ENCODE data around the gene SAMD5.

The SAMD5 gene

GRCh38 chr6:147548921-147549475, 40.5 kb downstream of the SAMD5 start:
- H3K4me1 ChIP-seq (ENCODE audit: control insufficient read depth, insufficient read depth, low read length, poor library complexity, severe bottlenecking) = peaks cover 13% of the 10 kb centered on the region
- no peaks in the 10 kb centered on the region for H3K9me3 ChIP-seq (ENCODE audit: control insufficient read depth, low read length)
- H3K4me3 ChIP-seq (ENCODE audit: extremely low read depth, insufficient read depth, low read length, poor library complexity, severe bottlenecking) = no peak overlapping the region
- no peak overlapping the region for H3K27ac ChIP-seq (ENCODE audit: low read depth, low read length, severe bottlenecking)
- H3K36me3 ChIP-seq (ENCODE audit: control insufficient read depth, insufficient read depth, low read length) = no peaks in the 10 kb centered on the region
- 93 to 96% methylated on average over 3 of the region's 3 CpGs for WGBS, 2 experiments (ENCODE audit: insufficient coverage in 2 of 2)

DNA sequence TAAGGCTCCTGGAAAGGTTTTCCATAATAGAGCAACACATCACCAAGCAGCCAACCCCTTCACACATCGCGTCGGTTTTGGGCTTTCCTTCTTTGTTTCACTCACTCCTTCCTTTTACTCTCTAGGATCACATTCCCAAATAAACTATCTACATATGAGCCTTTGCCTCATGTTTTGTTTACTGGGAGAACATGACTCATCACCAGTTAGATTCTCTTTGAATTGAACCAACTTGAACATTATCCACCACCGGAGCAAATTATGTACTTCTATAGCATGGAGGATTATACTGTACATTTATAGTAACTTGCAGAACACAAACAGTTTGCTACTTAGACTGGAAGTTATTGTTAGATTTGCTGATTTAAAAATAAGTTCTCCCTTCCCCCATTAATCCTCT, 41.0 kb downstream of the SAMD5 start:
- H3K27ac ChIP-seq (ENCODE audit: low read depth, low read length, severe bottlenecking) = no peak overlapping the region
- 79 to 90% methylated on average over 3 of the region's 4 CpGs for WGBS, 2 experiments (ENCODE audit: insufficient coverage in 2 of 2)
- H3K4me1 ChIP-seq (ENCODE audit: control insufficient read depth, insufficient read depth, low read length, poor library complexity, severe bottlenecking) = peaks cover 13% of the 10 kb centered on the region
- H3K9me3 ChIP-seq (ENCODE audit: control insufficient read depth, low read length) = no peaks in the 10 kb centered on the region
- H3K36me3 ChIP-seq (ENCODE audit: control insufficient read depth, insufficient read depth, low read length) = no peaks in the 10 kb centered on the region
- no peak overlapping the region for H3K4me3 ChIP-seq (ENCODE audit: extremely low read depth, insufficient read depth, low read length, poor library complexity, severe bottlenecking)

GRCh38 chr6:147551976-147552375, 43.5 kb downstream of the SAMD5 start:
- Histone ChIP-seq H3K36me3 (ENCODE audit: control insufficient read depth, insufficient read depth, low read length) (no peaks in the 10 kb centered on the region), H3K4me3 (ENCODE audit: extremely low read depth, insufficient read depth, low read length, poor library complexity, severe bottlenecking) (no peak overlapping the region), H3K27ac (ENCODE audit: low read depth, low read length, severe bottlenecking) (peak overlapping the region; percentile 20), H3K4me1 (ENCODE audit: control insufficient read depth, insufficient read depth, low read length, poor library complexity, severe bottlenecking) (peaks cover 13% of the 10 kb centered on the region), H3K9me3 (ENCODE audit: control insufficient read depth, low read length) (no peaks in the 10 kb centered on the region)
- 86% methylated on average over 1 of the region's 1 CpG; no CpG with 5 or more reads in 1 of the 2 experiments for WGBS, 2 experiments (ENCODE audit: insufficient coverage in 2 of 2)

DNA sequence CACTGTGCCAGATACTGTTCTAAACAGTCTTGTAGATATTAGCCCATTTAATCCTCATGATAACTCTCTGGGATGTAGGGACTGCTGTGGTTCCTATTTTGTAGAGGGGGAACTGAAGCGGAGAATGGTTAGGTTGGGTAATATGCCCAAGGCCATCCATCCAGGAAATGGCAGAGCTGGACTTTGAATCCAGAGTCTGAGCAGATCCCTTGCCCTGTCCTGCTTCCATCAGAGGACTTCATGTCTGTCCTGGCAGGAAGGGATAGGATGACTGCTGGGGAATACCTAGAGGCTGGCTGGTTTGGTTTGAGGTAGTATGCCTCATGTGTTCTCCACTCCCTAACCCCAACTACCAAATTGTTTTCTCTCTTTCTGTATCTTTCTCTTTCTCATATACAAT, 44.6 kb downstream of the SAMD5 start:
- peaks cover 4% of the 10 kb centered on the region for H3K9me3 ChIP-seq (ENCODE audit: control insufficient read depth, low read length)
- peaks cover 4% of the 10 kb centered on the region for H3K36me3 ChIP-seq (ENCODE audit: control insufficient read depth, insufficient read depth, low read length)
- peaks cover 13% of the 10 kb centered on the region for H3K4me1 ChIP-seq (ENCODE audit: control insufficient read depth, insufficient read depth, low read length, poor library complexity, severe bottlenecking)
- H3K27ac ChIP-seq (ENCODE audit: low read depth, low read length, severe bottlenecking) = no peak overlapping the region
- H3K4me3 ChIP-seq (ENCODE audit: extremely low read depth, insufficient read depth, low read length, poor library complexity, severe bottlenecking) = no peak overlapping the region
- WGBS, 2 experiments (ENCODE audit: insufficient coverage in 2 of 2) = 100% methylated on average over 1 of the region's 1 CpG

GRCh38 chr6:147554281-147554680, 45.8 kb downstream of the SAMD5 start:
- Histone ChIP-seq H3K27ac (ENCODE audit: low read depth, low read length, severe bottlenecking) (no peak overlapping the region), H3K4me1 (ENCODE audit: control insufficient read depth, insufficient read depth, low read length, poor library complexity, severe bottlenecking) (peaks cover 13% of the 10 kb centered on the region), H3K9me3 (ENCODE audit: control insufficient read depth, low read length) (peaks cover 4% of the 10 kb centered on the region), H3K36me3 (ENCODE audit: control insufficient read depth, insufficient read depth, low read length) (peaks cover 4% of the 10 kb centered on the region), H3K4me3 (ENCODE audit: extremely low read depth, insufficient read depth, low read length, poor library complexity, severe bottlenecking) (no peak overlapping the region)
- 93 to 98% methylated on average over 4 of the region's 4 CpGs for WGBS, 2 experiments (ENCODE audit: insufficient coverage in 2 of 2)

DNA sequence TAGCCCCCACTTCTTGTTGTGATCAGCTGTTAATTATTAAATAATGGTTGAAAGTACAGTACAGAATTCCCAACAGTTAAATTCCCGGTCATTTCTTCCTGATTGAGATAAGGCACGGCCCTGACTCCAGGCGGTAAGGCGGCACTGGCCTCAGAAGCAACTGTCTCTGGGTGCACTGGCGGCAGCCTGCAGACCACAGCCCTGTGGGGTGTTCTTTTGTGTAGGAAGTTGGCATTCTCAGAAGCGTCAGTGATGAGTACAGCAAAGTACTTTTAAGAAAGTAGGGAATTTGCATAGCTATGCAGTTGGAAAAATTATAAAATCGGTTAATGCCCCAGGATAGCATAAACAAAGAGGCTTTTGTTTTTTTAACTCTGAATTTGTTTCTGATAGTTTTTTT, 50.5 kb downstream of the SAMD5 start:
- WGBS, 2 experiments (ENCODE audit: insufficient coverage in 2 of 2) = 65 to 73% methylated on average over 3 to 7 of the region's 7 CpGs
- Histone ChIP-seq H3K4me3 (ENCODE audit: extremely low read depth, insufficient read depth, low read length, poor library complexity, severe bottlenecking) (no peak overlapping the region), H3K27ac (ENCODE audit: low read depth, low read length, severe bottlenecking) (no peak overlapping the region), H3K4me1 (ENCODE audit: control insufficient read depth, insufficient read depth, low read length, poor library complexity, severe bottlenecking) (peaks cover 5% of the 10 kb centered on the region), H3K36me3 (ENCODE audit: control insufficient read depth, insufficient read depth, low read length) (peaks cover 4% of the 10 kb centered on the region), H3K9me3 (ENCODE audit: control insufficient read depth, low read length) (peaks cover 4% of the 10 kb centered on the region)

DNA sequence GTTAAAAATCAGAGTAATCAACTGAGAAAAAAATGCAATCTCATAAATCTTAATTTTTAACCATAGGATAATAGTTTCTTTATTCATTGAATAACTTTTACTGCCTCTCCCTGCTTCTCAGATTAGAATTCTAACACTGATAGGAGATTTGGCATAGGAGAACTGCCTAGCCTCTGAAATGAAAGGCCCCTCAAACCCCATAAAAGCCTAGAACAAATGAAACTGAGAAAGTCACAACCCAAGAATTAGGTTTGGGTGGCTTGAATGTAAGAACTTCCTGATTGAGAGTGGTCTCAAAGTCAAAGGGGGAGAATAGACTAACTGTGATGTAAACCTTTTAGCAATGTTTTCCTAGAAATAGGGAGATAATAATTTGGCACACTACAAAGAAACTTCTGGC, 52.2 kb downstream of the SAMD5 start:
- H3K27ac ChIP-seq (ENCODE audit: low read depth, low read length, severe bottlenecking) = no peak overlapping the region
- peaks cover 5% of the 10 kb centered on the region for H3K4me1 ChIP-seq (ENCODE audit: control insufficient read depth, insufficient read depth, low read length, poor library complexity, severe bottlenecking)
- H3K36me3 ChIP-seq (ENCODE audit: control insufficient read depth, insufficient read depth, low read length) = peaks cover 4% of the 10 kb centered on the region
- H3K4me3 ChIP-seq (ENCODE audit: extremely low read depth, insufficient read depth, low read length, poor library complexity, severe bottlenecking) = no peak overlapping the region
- peaks cover 4% of the 10 kb centered on the region for H3K9me3 ChIP-seq (ENCODE audit: control insufficient read depth, low read length)

- Histone ChIP-seq H3K4me3 (ENCODE audit: extremely low read depth, insufficient read depth, low read length, poor library complexity, severe bottlenecking) (no peak overlapping the region), H3K27ac (ENCODE audit: low read depth, low read length, severe bottlenecking) (no peak overlapping the region), H3K9me3 (ENCODE audit: control insufficient read depth, low read length) (peaks cover 4% of the 10 kb centered on the region), H3K36me3 (ENCODE audit: control insufficient read depth, insufficient read depth, low read length) (peaks cover 4% of the 10 kb centered on the region), H3K4me1 (ENCODE audit: control insufficient read depth, insufficient read depth, low read length, poor library complexity, severe bottlenecking) (peaks cover 5% of the 10 kb centered on the region)
- WGBS, 2 experiments (ENCODE audit: insufficient coverage in 2 of 2) = 96 to 97% methylated on average over 5 of the region's 6 CpGs
These were observed 53.2 kb downstream of the SAMD5 start for GRCh38 chr6:147561726-147562125.

GRCh38 chr6:147563472-147563871, 55.0 kb downstream of the SAMD5 start:
- H3K9me3 ChIP-seq (ENCODE audit: control insufficient read depth, low read length) = no peaks in the 10 kb centered on the region
- H3K27ac ChIP-seq (ENCODE audit: low read depth, low read length, severe bottlenecking) = no peak overlapping the region
- H3K36me3 ChIP-seq (ENCODE audit: control insufficient read depth, insufficient read depth, low read length) = no peaks in the 10 kb centered on the region
- WGBS, 2 experiments (ENCODE audit: insufficient coverage in 2 of 2) = no CpG with 5 or more reads among the region's 2 CpGs
- no peak overlapping the region for H3K4me3 ChIP-seq (ENCODE audit: extremely low read depth, insufficient read depth, low read length, poor library complexity, severe bottlenecking)
- H3K4me1 ChIP-seq (ENCODE audit: control insufficient read depth, insufficient read depth, low read length, poor library complexity, severe bottlenecking) = peaks cover 5% of the 10 kb centered on the region

GRCh38 chr6:147564556-147564955, 56.1 kb downstream of the SAMD5 start:
- Histone ChIP-seq H3K9me3 (ENCODE audit: control insufficient read depth, low read length) (no peaks in the 10 kb centered on the region), H3K36me3 (ENCODE audit: control insufficient read depth, insufficient read depth, low read length) (no peaks in the 10 kb centered on the region), H3K4me1 (ENCODE audit: control insufficient read depth, insufficient read depth, low read length, poor library complexity, severe bottlenecking) (peaks cover 5% of the 10 kb centered on the region), H3K4me3 (ENCODE audit: extremely low read depth, insufficient read depth, low read length, poor library complexity, severe bottlenecking) (no peak overlapping the region), H3K27ac (ENCODE audit: low read depth, low read length, severe bottlenecking) (no peak overlapping the region)
- WGBS, 2 experiments (ENCODE audit: insufficient coverage in 2 of 2) = 100% methylated on average over 1 of the region's 1 CpG; no CpG with 5 or more reads in 1 of the 2 experiments

DNA sequence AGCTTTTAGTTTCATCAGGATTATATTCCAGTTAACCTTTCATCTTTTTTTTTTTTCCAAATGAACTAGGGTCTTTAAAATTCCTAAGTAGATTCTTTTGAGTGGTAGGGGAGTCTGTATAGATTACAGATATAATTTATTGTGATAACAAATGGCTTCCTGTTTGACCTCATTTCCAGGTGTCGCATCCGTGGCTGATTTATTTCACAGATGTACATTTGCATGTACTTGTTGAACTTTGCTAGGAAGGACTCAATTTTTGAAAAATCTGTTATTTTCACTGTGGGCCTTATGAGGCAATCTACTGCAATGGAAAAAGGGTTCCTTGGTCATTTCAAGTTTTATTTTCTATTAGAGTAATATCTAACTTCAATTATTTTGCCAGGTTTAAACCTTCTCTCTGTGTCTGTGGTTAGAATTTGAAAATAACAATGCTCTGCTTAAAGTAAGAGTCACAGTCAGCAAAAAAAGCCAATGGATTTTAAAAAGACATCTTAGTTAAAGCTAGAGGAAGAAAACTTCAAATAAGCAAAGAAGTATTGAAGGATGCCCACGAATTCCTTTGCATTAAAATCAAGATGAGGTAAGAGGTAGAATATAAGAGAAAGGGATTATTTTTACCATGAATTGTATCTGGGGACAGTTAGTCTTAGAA, 57.9 kb downstream of the SAMD5 start:
- H3K36me3 ChIP-seq (ENCODE audit: control insufficient read depth, insufficient read depth, low read length) = no peaks in the 10 kb centered on the region
- no peak overlapping the region for H3K27ac ChIP-seq (ENCODE audit: low read depth, low read length, severe bottlenecking)
- 40% methylated on average over 1 of the region's 3 CpGs; no CpG with 5 or more reads in 1 of the 2 experiments for WGBS, 2 experiments (ENCODE audit: insufficient coverage in 2 of 2)
- H3K4me1 ChIP-seq (ENCODE audit: control insufficient read depth, insufficient read depth, low read length, poor library complexity, severe bottlenecking) = peaks cover 5% of the 10 kb centered on the region
- H3K4me3 ChIP-seq (ENCODE audit: extremely low read depth, insufficient read depth, low read length, poor library complexity, severe bottlenecking) = no peak overlapping the region
- no peaks in the 10 kb centered on the region for H3K9me3 ChIP-seq (ENCODE audit: control insufficient read depth, low read length)

All from mesodermal cell (in vitro differentiated cells).